ENCODE measurements around the gene CCDC169.

Gene CCDC169

GRCh38 chr13:36231236-36231635, 66.4 kb downstream of the CCDC169 start:
- DNase-seq: no peak

DNA sequence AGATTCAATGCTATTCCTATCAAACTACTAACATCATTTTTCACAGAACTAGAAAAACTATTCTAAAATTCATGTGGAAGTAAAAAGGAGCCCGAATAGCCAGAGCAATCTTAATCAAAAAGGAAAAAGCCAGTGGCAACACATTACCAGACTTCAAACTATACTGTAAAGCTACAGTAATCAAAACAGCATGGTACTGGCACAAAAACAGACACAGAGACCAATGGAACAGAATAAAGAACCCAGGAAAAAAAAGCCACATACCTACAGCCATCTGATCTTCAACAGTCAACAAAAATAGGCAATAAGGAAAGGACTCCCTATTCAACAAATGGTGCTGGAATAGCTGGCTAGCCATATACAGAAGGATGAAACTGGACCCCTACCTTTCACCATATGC, 72.9 kb downstream of the CCDC169 start:
- no peak for DNase-seq

DNA sequence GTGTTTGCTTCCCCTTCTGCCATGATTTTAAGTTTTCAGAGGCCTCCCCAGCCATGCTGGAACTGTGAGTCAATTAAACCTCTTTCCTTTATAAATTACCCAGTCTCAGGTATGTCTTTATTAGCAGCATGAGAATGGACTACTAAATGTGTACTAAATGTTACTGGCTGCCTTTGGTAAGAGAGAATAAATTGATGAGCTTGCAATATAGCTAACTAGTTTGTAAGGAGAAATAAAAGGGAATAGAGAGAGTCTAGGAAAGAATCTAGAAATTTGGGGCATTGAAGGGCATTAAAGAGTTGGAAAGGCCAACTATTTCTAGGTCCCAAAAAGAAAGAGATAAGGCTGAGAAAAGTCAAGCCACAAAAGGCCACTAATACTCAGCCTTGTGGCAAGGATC, 77.7 kb downstream of the CCDC169 start:
- no peak for DNase-seq

DNA sequence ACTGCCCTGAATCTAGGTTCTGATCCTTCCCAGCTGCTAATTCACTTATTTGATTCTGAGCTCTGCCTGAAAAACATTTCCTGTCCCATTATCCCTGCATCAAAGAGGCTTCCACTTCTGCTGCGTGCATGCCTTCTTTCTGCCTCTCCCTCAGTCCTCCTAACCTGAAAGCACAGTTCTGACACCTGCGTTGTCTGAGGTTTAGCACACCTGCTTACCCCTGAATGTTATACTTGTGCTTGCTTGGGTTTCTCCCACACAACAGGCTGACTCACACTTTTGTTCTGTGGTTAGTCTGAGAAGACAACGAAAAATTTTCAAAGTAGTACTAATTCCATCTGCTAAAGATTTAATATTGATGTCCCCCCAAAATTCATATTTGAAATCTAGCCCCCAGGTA, 80.2 kb downstream of the CCDC169 start:
- no peak for DNase-seq

- no peak for DNase-seq
Observed at GRCh38 chr13:36214163-36214921, 83.3 kb downstream of the CCDC169 start, which contains the start of gene SOHLH2. Gene SOHLH2 (minus strand): TSS chr13:36214556. CDS start chr13:36214526, 30 bp downstream.

DNA sequence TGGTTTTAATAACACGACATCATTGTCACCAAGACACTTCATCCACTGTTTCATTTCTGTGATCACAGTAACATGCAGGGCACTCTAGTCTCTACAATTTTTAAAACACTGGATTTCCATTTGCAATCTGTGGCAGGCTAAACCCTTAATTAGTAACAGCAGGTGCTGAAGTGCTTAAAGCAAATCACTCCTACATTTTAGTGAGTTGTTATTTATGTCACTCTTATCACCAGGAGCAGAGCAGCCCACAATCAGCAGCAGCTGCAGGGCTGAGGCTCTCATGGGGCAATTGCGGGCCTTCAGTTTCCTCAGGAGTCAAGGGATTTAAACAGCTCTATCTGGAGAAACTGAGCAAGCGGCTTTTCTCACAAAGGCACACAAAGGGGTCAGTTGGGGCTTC, 84.8 kb downstream of the CCDC169 start:
- no peak for DNase-seq

- DNase-seq: no peak
Observed at GRCh38 chr13:36211567-36211966, 86.0 kb downstream of the CCDC169 start.

DNA sequence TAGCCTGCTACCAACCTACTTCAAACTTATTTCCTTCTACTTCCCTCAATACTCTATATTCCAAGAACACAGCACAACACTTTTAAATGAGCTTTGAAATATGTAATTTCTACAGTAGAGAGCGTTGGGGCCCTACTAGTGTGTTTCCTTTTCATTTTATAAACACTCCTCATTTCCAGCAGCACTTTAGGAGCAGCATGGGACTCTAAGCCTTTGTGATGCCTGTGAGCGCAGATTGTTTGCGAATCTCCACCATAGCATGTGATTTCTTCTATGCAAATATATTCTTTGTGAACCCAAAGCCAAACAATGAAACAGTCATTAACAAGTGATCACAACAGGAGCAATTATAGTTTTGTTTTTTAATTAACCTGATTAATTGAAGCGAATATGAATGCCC, 86.9 kb downstream of the CCDC169 start:
- no peak for DNase-seq

DNA sequence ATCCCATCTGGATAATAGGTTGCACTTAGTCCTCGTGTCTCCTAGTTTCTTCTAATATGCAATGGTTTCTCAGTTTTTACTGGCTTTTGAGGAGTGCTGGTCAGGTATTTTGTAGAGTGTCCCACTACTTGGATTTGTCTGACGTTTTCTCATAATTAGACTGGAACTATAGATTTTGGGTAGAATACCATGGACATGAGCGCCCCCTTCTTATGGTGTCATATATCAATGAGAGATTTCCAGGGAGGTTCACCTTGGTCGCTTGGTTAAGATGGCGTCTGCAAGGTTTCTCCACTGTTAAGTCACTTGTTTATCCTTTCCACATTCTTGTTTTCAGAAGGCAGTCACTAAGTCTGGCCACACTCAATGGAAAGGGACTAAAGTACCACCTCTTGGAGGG, 89.9 kb downstream of the CCDC169 start:
- DNase-seq: no peak

DNA sequence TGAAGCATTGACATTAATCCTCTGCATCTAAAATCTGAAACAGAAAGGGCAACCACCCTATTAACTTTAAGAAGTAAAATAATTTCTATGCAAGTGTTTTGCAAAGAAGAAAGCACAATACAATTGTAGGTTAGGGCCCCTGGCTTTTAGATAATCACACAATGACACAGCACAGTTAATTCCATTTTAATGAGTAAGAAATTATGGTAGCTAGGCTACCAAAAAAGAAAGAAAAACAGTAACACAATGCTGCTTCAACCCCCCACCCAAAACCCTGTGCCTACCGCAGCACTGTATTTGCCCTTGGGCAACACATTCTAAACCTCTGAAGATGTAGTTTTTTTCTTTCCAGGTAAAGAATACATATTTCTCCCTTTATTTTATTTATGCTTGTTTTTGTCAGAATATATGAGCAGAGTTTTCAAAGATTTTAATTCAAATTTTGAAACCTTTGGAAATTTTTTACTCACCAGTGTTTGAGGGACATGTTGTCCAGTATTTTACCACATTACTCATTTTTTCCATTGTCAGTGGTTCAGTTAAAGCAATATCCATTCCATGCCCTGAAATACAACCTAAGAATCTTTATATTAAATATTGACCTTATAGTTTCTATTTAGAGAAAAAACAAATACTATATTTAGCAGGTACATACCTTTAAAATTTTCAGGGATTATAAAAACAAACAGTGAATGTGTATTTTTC, 104.3 kb downstream of the CCDC169 start:
- DNase-seq: no peak

GRCh38 chr13:36192166-36192565, 105.4 kb downstream of the CCDC169 start:
- DNase-seq: no peak

DNA sequence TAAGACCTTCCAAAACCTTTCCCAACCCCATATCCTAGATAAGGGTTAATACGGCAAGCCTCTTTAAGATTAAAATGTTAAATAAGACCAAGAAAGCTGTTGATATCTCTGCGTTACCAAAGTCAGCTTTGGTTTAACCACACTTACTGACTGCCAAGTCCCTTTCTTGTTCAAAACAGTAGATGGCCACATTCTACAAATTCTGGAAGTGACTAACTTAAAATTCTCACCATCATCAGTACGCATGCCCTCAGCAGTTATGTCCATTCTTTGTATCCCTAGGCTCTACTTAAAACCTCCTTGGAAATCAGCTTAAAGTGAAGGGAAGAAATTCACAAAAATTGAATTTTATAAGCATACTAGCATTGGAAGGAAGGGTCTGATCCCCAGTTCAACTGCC, 106.8 kb downstream of the CCDC169 start:
- no peak for DNase-seq

DNA sequence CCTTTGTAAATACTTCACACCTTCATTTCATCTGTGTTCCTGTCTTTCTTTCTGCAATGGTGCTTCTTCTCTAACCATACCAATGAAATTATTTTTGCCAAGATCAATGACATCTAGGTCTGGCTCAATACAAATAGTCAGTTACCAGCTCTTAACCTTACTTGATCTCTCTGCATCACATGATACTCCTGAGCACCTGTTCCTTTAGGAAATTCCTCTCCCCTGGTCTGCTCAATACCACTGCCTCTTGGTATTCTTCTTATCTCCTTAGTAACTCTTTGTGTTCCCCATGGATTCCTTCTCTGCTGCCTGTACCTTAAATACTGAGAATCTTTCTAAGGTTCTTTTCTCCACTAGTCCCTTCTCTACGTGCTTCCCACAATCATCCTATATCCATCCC, 109.2 kb downstream of the CCDC169 start:
- no peak for DNase-seq

DNA sequence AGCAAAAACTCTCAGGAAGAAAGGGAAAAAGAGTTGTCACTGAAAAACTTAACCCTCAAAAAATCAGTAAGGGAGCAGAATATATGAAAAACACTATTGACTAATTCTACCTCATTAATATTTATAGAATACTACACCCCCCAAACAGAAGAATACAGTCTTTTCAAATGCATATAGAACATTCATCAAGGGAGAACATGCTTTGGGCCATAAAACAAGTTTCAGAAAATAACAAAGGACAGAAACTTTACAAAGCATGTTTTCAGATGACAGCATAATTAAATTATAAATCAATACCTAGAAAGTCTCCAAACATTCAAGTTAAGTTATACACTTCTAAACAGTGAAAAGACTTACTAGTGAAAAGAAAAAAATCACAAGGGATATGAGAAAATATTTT, 113.7 kb downstream of the CCDC169 start:
- DNase-seq: no peak

Measured in effector CD8-positive, alpha-beta T cell (primary cell).